Thyroid gland (tissue), 4 donors: Measurements from ENCODE around the gene SPEF2. TPM values are rescaled to one million over a fixed set of nuclear protein-coding genes. Genes with fewer than 3 reads are reported as not detected.

ENCODE experiments used
- DNase-seq, 2 donors: peaks; one replicate each; pipeline ENCODE4 v3.0.0-alpha.2; 2019
- H3K27ac ChIP-seq, 3 donors: fragments of 200-600 bp; sonication (generic); 1 replicate in 2 of 3; 2 replicates in 1 of 3; pipeline ENCODE4 v1.5.1; 2016 to 2019; ENCODE audit warnings: mild to moderate bottlenecking in 1 of 3, moderate library complexity in 1 of 3
- H3K27me3 ChIP-seq: fragments of 200-600 bp; sonication (generic); one replicate; pipeline ENCODE4 v1.5.1; 2019
- H3K36me3 ChIP-seq, 2 donors: fragments of 200-600 bp; sonication (generic); one replicate each; pipeline ENCODE4 v1.5.1; 2016 to 2019
- H3K4me1 ChIP-seq, 2 donors: fragments of 200-600 bp; sonication (generic); one replicate each; pipeline ENCODE4 v1.5.1; 2017 to 2019
- H3K4me3 ChIP-seq, 3 donors: fragments of 200-600 bp; sonication (generic); replicated peaks in 1 of 3; 1 replicate in 2 of 3; 2 replicates in 1 of 3; pipeline ENCODE4 v1.5.1; 2016; ENCODE audit warnings: mild to moderate bottlenecking in 1 of 3
- H3K9me3 ChIP-seq: fragments of 200-600 bp; sonication (generic); one replicate; pipeline ENCODE4 v1.5.1; 2017
- CTCF ChIP-seq, 6 experiments: fragments of 200-600 bp in 3 of 6; fragments of 450-650 bp in 3 of 6; sonication (generic) in 3 of 6; IDR thresholded peaks; one replicate each; pipeline ENCODE4 v1.5.1; 2016 to 2019; ENCODE audit warnings: antibody characterized with exemption in 6 of 6, mild to moderate bottlenecking in 2 of 6, inconsistent platforms in 1 of 6, moderate library complexity in 1 of 6
- POLR2A ChIP-seq, 2 donors: fragments of 450-650 bp; IDR thresholded peaks; one replicate each; pipeline ENCODE4 v1.6.1; 2017; ENCODE audit warnings: antibody characterized with exemption in 2 of 2, mild to moderate bottlenecking in 2 of 2, moderate library complexity in 1 of 2
- whole genome bisulfite sequencing, 2 donors: methylation state at CpG; one replicate each; pipeline ENCODE4 v1.1.5; 2017; 5-methylcytosine and 5-hydroxymethylcytosine counted together
- intact Hi-C: fragments of 100-400 bp; cut with DNase I; formaldehyde crosslinking; loops from one replicate; pipeline ENCODE4 v1.15.1; 2023
- total RNA-seq, 4 donors: library from RNA; depleted of rRNA; stranded (reverse); fragments of >200 nt; gene quantifications; one replicate each; pipeline ENCODE4 v1.2.3, GENCODE V29; 2016

The SPEF2 gene
- total RNA-seq, 4 donors from 2014 or later = 17.7 to 39.5 (median 21.5) TPM

- Histone ChIP-seq H3K4me3 (no peak overlapping the region), H3K4me1 (no peaks in the 10 kb centered on the region), H3K9me3 (no peaks in the 10 kb centered on the region), H3K27me3 (no peaks in the 10 kb centered on the region), H3K36me3 (no peaks in the 10 kb centered on the region), H3K27ac (no peak overlapping the region)
- DNase-seq = peak in 1 of 2 donors; percentile 1
- intact Hi-C loops = no loop called here
- 96 to 97% methylated on average over 2 of the region's 2 CpGs for WGBS, 2 donors
- TF ChIP-seq CTCF (IDR thresholded peaks at IDR 0.05) (no peak), POLR2A (IDR thresholded peaks at IDR 0.05) (no peak)
Measured at GRCh38 chr5:35598707-35599370, 18.8 kb upstream of the SPEF2 start.

DNA sequence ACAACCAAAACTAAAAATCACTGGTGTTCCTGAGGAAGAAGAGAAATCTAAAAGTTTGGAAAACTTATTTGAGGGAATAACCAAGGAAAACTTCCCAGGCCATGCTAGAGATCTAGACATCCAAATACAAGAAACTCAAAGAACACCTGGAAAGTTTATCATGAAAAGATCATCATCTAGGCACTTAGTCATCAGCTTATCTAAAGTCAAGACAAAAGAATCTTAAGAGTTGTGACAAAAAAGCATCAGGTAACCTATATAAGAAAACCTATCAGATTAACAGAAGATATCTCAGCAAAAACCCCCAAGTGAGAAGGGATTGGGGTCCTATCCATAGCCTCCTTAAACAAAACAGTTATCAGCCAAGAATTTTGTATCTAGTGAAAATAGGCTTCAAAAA lies 17.1 kb upstream of the SPEF2 start:
- Histone ChIP-seq H3K27ac (no peak overlapping the region), H3K9me3 (no peaks in the 10 kb centered on the region), H3K27me3 (no peaks in the 10 kb centered on the region), H3K36me3 (no peaks in the 10 kb centered on the region), H3K4me1 (no peaks in the 10 kb centered on the region), H3K4me3 (no peak overlapping the region)
- intact Hi-C loops = no loop called here
- TF ChIP-seq POLR2A (IDR thresholded peaks at IDR 0.05) = no peak
- no peak for TF ChIP-seq CTCF (IDR thresholded peaks at IDR 0.05)
- DNase-seq = no peak

- 87 to 91% methylated on average over 5 of the region's 5 CpGs for WGBS, 2 donors
- no peaks in the 10 kb centered on the region for H3K9me3 ChIP-seq
- DNase-seq = no peak
- no peaks in the 10 kb centered on the region for H3K36me3 ChIP-seq
- intact Hi-C loops = no loop called here
- H3K27ac ChIP-seq = no peak overlapping the region
- no peak overlapping the region for H3K4me3 ChIP-seq
- H3K4me1 ChIP-seq = no peaks in the 10 kb centered on the region
- TF ChIP-seq POLR2A (IDR thresholded peaks at IDR 0.05) = no peak
- no peak for TF ChIP-seq CTCF (IDR thresholded peaks at IDR 0.05)
- no peaks in the 10 kb centered on the region for H3K27me3 ChIP-seq
Measured at GRCh38 chr5:35608881-35609779, 8.5 kb upstream of the SPEF2 start.

GRCh38 chr5:35617060-35617434 lies 616 bp upstream of the SPEF2 start:
- DNase-seq = no peak
- intact Hi-C loops = loop anchor here (10.0 kb wide), 1 partner anchor 308 kb away; no protein-coding TSS in a partner anchor
- Histone ChIP-seq H3K4me1 (peaks cover 6% of the 10 kb centered on the region in 2 donors), H3K9me3 (no peaks in the 10 kb centered on the region), H3K36me3 (no peaks in the 10 kb centered on the region), H3K27me3 (no peaks in the 10 kb centered on the region), H3K27ac (no peak overlapping the region), H3K4me3 (peak overlapping the region in 1 of 3 donors; percentile 66)
- no peak for TF ChIP-seq CTCF (IDR thresholded peaks at IDR 0.05)
- no peak for TF ChIP-seq POLR2A (IDR thresholded peaks at IDR 0.05)
- 53 to 57% methylated on average over 3 of the region's 3 CpGs for WGBS, 2 donors

DNA sequence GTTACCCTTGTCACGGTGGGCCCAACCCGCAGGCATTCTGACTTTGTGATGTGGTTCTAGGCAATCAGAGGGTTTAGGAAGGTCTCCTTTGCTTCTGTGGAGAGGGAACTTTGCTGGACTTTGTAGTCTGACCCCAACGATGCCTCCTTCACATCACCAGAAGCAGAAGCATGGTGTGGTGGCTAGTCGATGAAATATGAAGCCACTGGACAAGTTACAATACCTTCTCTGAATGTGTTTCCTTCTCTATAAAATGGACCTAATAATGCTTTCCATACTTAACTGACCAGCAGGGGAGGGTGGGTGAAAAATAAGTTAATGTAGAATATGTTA lies 607 bp downstream of the SPEF2 start:
- WGBS, 2 donors = 3 to 6% methylated on average over 2 to 4 of the region's 4 CpGs
- TF ChIP-seq CTCF (IDR thresholded peaks at IDR 0.05) = no peak
- TF ChIP-seq POLR2A (IDR thresholded peaks at IDR 0.05) = no peak
- no peak for DNase-seq
- Histone ChIP-seq H3K4me3 (peak overlapping the region; percentile 66 to 88 (median 76)), H3K9me3 (no peaks in the 10 kb centered on the region), H3K36me3 (no peaks in the 10 kb centered on the region), H3K27me3 (no peaks in the 10 kb centered on the region), H3K27ac (peak overlapping the region in 2 of 3 donors; percentile 22 to 42), H3K4me1 (peaks cover 6% of the 10 kb centered on the region in 2 donors)
- intact Hi-C loops = loop anchor here (10.0 kb wide), 1 partner anchor 307 kb away; no protein-coding TSS in a partner anchor
